ENCODE measurements around the gene MAD1L1.

Gene MAD1L1

GRCh38 chr7:2157473-2158279 is 75.1 kb downstream of the MAD1L1 start:
- no peak for DNase-seq (ENCODE audit: low read depth in 2 of 2)

- DNase-seq (ENCODE audit: low read depth in 2 of 2) = no peak
Measured at GRCh38 chr7:2156756-2157472, 75.8 kb downstream of the MAD1L1 start.

- no peak for DNase-seq (ENCODE audit: low read depth in 2 of 2)
Measured at GRCh38 chr7:2154831-2155230, 77.9 kb downstream of the MAD1L1 start.

GRCh38 chr7:2154121-2154520 is 78.6 kb downstream of the MAD1L1 start:
- no peak for DNase-seq (ENCODE audit: low read depth in 2 of 2)

- DNase-seq (ENCODE audit: low read depth in 2 of 2) = no peak
Measured at GRCh38 chr7:2152646-2153045, 80.1 kb downstream of the MAD1L1 start.

- DNase-seq (ENCODE audit: low read depth in 2 of 2) = no peak
Measured at GRCh38 chr7:2151801-2152612, 80.7 kb downstream of the MAD1L1 start.

- no peak for DNase-seq (ENCODE audit: low read depth in 2 of 2)
Measured at GRCh38 chr7:2151237-2151636, 81.5 kb downstream of the MAD1L1 start.

- no peak for DNase-seq (ENCODE audit: low read depth in 2 of 2)
Measured at GRCh38 chr7:2150445-2150815, 82.3 kb downstream of the MAD1L1 start.

GRCh38 chr7:2149672-2150444 is 82.9 kb downstream of the MAD1L1 start:
- no peak for DNase-seq (ENCODE audit: low read depth in 2 of 2)

- no peak for DNase-seq (ENCODE audit: low read depth in 2 of 2)
Measured at GRCh38 chr7:2148814-2149213, 83.9 kb downstream of the MAD1L1 start.

- DNase-seq (ENCODE audit: low read depth in 2 of 2) = no peak
Measured at GRCh38 chr7:2148189-2148588, 84.6 kb downstream of the MAD1L1 start.

GRCh38 chr7:2146676-2147472 is 85.9 kb downstream of the MAD1L1 start:
- DNase-seq (ENCODE audit: low read depth in 2 of 2) = no peak

GRCh38 chr7:2145835-2146580 is 86.7 kb downstream of the MAD1L1 start:
- no peak for DNase-seq (ENCODE audit: low read depth in 2 of 2)

GRCh38 chr7:2144926-2145325 is 87.8 kb downstream of the MAD1L1 start:
- no peak for DNase-seq (ENCODE audit: low read depth in 2 of 2)

- no peak for DNase-seq (ENCODE audit: low read depth in 2 of 2)
Measured at GRCh38 chr7:2143981-2144595, 88.7 kb downstream of the MAD1L1 start.

GRCh38 chr7:2143450-2143849 is 89.3 kb downstream of the MAD1L1 start:
- no peak for DNase-seq (ENCODE audit: low read depth in 2 of 2)

GRCh38 chr7:2142386-2142785 is 90.4 kb downstream of the MAD1L1 start:
- DNase-seq (ENCODE audit: low read depth in 2 of 2) = no peak

GRCh38 chr7:2141651-2142050 is 91.1 kb downstream of the MAD1L1 start:
- DNase-seq (ENCODE audit: low read depth in 2 of 2) = no peak

- DNase-seq (ENCODE audit: low read depth in 2 of 2) = no peak
Measured at GRCh38 chr7:2141021-2141410, 91.7 kb downstream of the MAD1L1 start.
